GM12878 (cell line): ENCODE results near the gene HSPB8. TPM values are rescaled to one million over a fixed set of nuclear protein-coding genes. Genes with fewer than 3 reads are reported as not detected.

ENCODE experiments used
- ATAC-seq: fragments of 200-7000 bp; cut with Tn5 transposase; 3 replicates; pipeline ENCODE4 v1.9.1; 2020; ENCODE audit warnings: mild to moderate bottlenecking, moderate library complexity
- BruUV-seq: library from RNA; stranded (reverse); fragments of 400-500 nt; replicated peaks from 2 replicates; lab custom pipeline; 2021; lab: Mats Ljungman, UMichigan
- CTCF ChIA-PET: fragments of 300-600 bp; sonication (Branson Sonifier 250); formaldehyde crosslinking; extraction: SDS; loops from one replicate; lab custom pipeline; 2021; ENCODE audit warnings: inconsistent platforms; lab: Yijun Ruan, JAX
- POLR2A ChIA-PET: fragments of 350-600 bp; formaldehyde crosslinking; extraction: SDS; loops from one replicate; lab custom pipeline; 2021; ENCODE audit warnings: inconsistent platforms; lab: Charles Lee
- RAD21 ChIA-PET: fragments of 300-600 bp; sonication (Branson Sonifier 250); formaldehyde crosslinking; loops from one replicate; lab custom pipeline; 2023; ENCODE audit warnings: antibody characterized with exemption; ENCODE audit not compliant: unreplicated experiment; lab: Charles Lee
- SMC1A ChIA-PET: fragments of 300-600 bp; sonication (Branson Sonifier 250); formaldehyde crosslinking; loops from one replicate; lab custom pipeline; 2023; ENCODE audit not compliant: unreplicated experiment, uncharacterized antibody; lab: Charles Lee
- DNase-seq: peaks from one replicate; pipeline ENCODE4 v3.0.0-alpha.2; 2011; ENCODE audit warnings: low read depth, low spot score
- FAIRE-seq: peaks from 3 replicates; lab custom pipeline; 2011; peaks lifted over from hg19 to GRCh38; lab: Jason Lieb, UNC
- H2AFZ ChIP-seq: 2 replicates; pipeline ENCODE4 v1.6.0; 2011; ENCODE audit warnings: low read depth, low read length, control low read depth; ENCODE audit not compliant: control insufficient read depth
- H3K27ac ChIP-seq: 2 replicates; pipeline ENCODE4 v1.5.1; 2011; ENCODE audit warnings: control low read depth; ENCODE audit not compliant: control insufficient read depth, insufficient read depth
- H3K27me3 ChIP-seq, 2 experiments: replicated peaks in 1 of 2; 2 replicates each; pipeline versions ENCODE4 v1.6.0 to v1.6.1; 2011; ENCODE audit warnings: low read length in 1 of 2; ENCODE audit not compliant: control insufficient read depth in 2 of 2, insufficient read depth in 2 of 2
- H3K36me3 ChIP-seq, 2 experiments: 2 replicates each; pipeline ENCODE4 v1.5.1; 2011; ENCODE audit warnings: low read length in 1 of 2; ENCODE audit not compliant: control insufficient read depth in 2 of 2, insufficient read depth in 2 of 2
- H3K4me1 ChIP-seq: 2 replicates; pipeline ENCODE4 v1.6.1; 2011; ENCODE audit warnings: mild to moderate bottlenecking, low read length, moderate library complexity, mixed read lengths; ENCODE audit not compliant: control insufficient read depth, insufficient read depth
- H3K4me2 ChIP-seq: 2 replicates; pipeline ENCODE4 v1.6.0; 2011; ENCODE audit warnings: control low read depth; ENCODE audit not compliant: control insufficient read depth, insufficient read depth
- H3K4me3 ChIP-seq: fragments of 200-600 bp; sonication (generic); 2 replicates; pipeline ENCODE4 v1.5.1; 2016
- H3K79me2 ChIP-seq: 2 replicates; pipeline ENCODE4 v1.6.0; 2011; ENCODE audit warnings: low read length; ENCODE audit not compliant: control insufficient read depth, insufficient read depth
- H3K9ac ChIP-seq: 2 replicates; pipeline ENCODE4 v1.8.0; 2011; ENCODE audit warnings: low read length, control low read depth, mixed read lengths; ENCODE audit not compliant: control insufficient read depth, insufficient read depth
- H3K9me3 ChIP-seq: replicated peaks from 3 replicates; pipeline ENCODE4 v1.5.1; 2011; ENCODE audit warnings: mild to moderate bottlenecking, low read length; ENCODE audit not compliant: control insufficient read depth, insufficient read depth
- H4K20me1 ChIP-seq: 2 replicates; pipeline ENCODE4 v1.6.0; 2011; ENCODE audit not compliant: control insufficient read depth, insufficient read depth
- EED ChIP-seq: sonication (generic); IDR thresholded peaks from 2 replicates; pipeline ENCODE4 v1.6.1; 2016; ENCODE audit warnings: antibody characterized with exemption, low read depth
- EP300 ChIP-seq, 2 experiments: fragments of 150-350 bp in 1 of 2; IDR thresholded peaks; 2 replicates each; pipeline ENCODE4 v1.6.1; 2011 to 2012; ENCODE audit warnings: low read depth in 2 of 2, low read length in 2 of 2, borderline replicate concordance in 1 of 2, improper control_type of control experiment in 1 of 2, inconsistent platforms in 1 of 2; ENCODE audit not compliant: control insufficient read depth in 1 of 2
- FOS ChIP-seq: IDR thresholded peaks from 3 replicates; pipeline ENCODE4 v1.6.1; 2011; ENCODE audit warnings: borderline replicate concordance; ENCODE audit not compliant: insufficient read length; ENCODE audit errors: extremely low read depth
- FOXM1 ChIP-seq: IDR thresholded peaks from 2 replicates; pipeline ENCODE4 v1.6.1; 2012; ENCODE audit warnings: low read depth, mild to moderate bottlenecking, inconsistent platforms, low read length, moderate library complexity
- GATAD2B ChIP-seq: fragments of 450-650 bp; conservative IDR thresholded peaks from 2 replicates; pipeline ENCODE4 v1.6.1; 2017; ENCODE audit warnings: low read depth, mild to moderate bottlenecking, moderate library complexity
- MEF2A ChIP-seq: IDR thresholded peaks from 2 replicates; pipeline ENCODE4 v1.6.1; 2011; ENCODE audit warnings: low read depth, mild to moderate bottlenecking, low read length, moderate library complexity; ENCODE audit not compliant: insufficient read depth
- PML ChIP-seq: IDR thresholded peaks from 2 replicates; pipeline ENCODE4 v1.6.1; 2012; ENCODE audit warnings: low read length, inconsistent platforms
- PRDM15 ChIP-seq: fragments of 450-650 bp; formaldehyde crosslinking; IDR thresholded peaks from 2 replicates; pipeline ENCODE4 v1.4.0; 2020; ENCODE audit warnings: mild to moderate bottlenecking, moderate library complexity
- RFX5 ChIP-seq: IDR thresholded peaks from 2 replicates; pipeline ENCODE4 v1.6.1; 2011; ENCODE audit warnings: low read depth, low read length, improper control_type of control experiment
- SMAD5 ChIP-seq: IDR thresholded peaks from 2 replicates; pipeline ENCODE4 v1.6.1; 2016; ENCODE audit warnings: antibody characterized with exemption, low read depth
- SMC3 ChIP-seq: IDR thresholded peaks from 2 replicates; pipeline ENCODE4 v1.6.1; 2011; ENCODE audit warnings: low read length, improper control_type of control experiment, borderline replicate concordance
- ZNF687 ChIP-seq: fragments of 450-650 bp; IDR thresholded peaks from 2 replicates; pipeline ENCODE4 v1.6.1; 2017; ENCODE audit warnings: mild to moderate bottlenecking, moderate library complexity
- WGBS: methylation state at CpG from one replicate; pipeline ENCODE4 v1.1.6; 2016; ENCODE audit warnings: low lambda C conversion rate; ENCODE audit not compliant: insufficient replicate concordance, insufficient coverage; ENCODE audit errors: missing lambda C conversion rate; 5-methylcytosine and 5-hydroxymethylcytosine counted together
- in situ Hi-C: fragments of 300-500 bp; cut with MboI; formaldehyde crosslinking; loops from 9 replicates; pipeline ENCODE4 v1.14.3; 2018; ENCODE audit warnings: mixed read lengths
- intact Hi-C: fragments of 100-400 bp; cut with micrococcal nuclease; formaldehyde crosslinking; loops from one replicate; pipeline ENCODE4 v1.14.2; 2022; ENCODE audit not compliant: unreplicated experiment
- polyA plus RNA-seq, 11 experiments: library from polyadenylated mRNA; depleted of rRNA in 4 of 11; unstranded in 6 of 11; stranded (reverse) in 5 of 11; fragments of >200 nt; fragmentation: Nextera tagmentation in 4 of 11; fragmentation: Illumina TruSeq in 1 of 11; extraction: Ambion mirVana in 4 of 11; extraction: Trizol in 1 of 11; gene quantifications; 1 replicate in 1 of 11; 2 replicates in 10 of 11; pipeline versions ENCODE4 v1.2.1 to v1.2.3, GENCODE V29; 2011 to 2016; ENCODE audit warnings: inconsistent platforms in 2 of 11, missing spikeins in 2 of 11, low read depth in 1 of 11
- total RNA-seq, 4 experiments: library from RNA; depleted of rRNA in 3 of 4; stranded (reverse); fragments of >200 nt in 3 of 4; fragmentation: Illumina TruSeq in 1 of 4; extraction: Trizol in 1 of 4; gene quantifications; 2 replicates each; pipeline versions ENCODE4 v1.2.1 to v1.2.3, GENCODE V29; 2013 to 2021

HSPB8 gene
- total and polyA plus RNA-seq, 10 of the 15 experiments (the other 5 are each of a cell fraction or from before 2014, with no cell fraction given): 0.10 TPM; not detected in 9

- BruUV-seq: no TSS peak
- H2AFZ ChIP-seq: no peak overlapping the region
- no peaks in the 10 kb centered on the region for H3K4me1 ChIP-seq
- ATAC-seq: no peak
- in situ Hi-C loops: no loop called here
- H3K4me2 ChIP-seq: no peak overlapping the region
- H3K36me3 ChIP-seq: no peaks in the 10 kb centered on the region
- H3K9me3 ChIP-seq: no peaks in the 10 kb centered on the region
- H4K20me1 ChIP-seq: no peaks in the 10 kb centered on the region
- H3K4me3 ChIP-seq: no peak overlapping the region
- no peak for FAIRE-seq
- POLR2A ChIA-PET: no interaction called here
- no peaks in the 10 kb centered on the region for H3K79me2 ChIP-seq
- intact Hi-C loops: no loop called here
- no peak overlapping the region for H3K9ac ChIP-seq
- RAD21 ChIA-PET: no interaction called here
- SMC1A ChIA-PET: no interaction called here
- CTCF ChIA-PET: no interaction called here
- no peaks in the 10 kb centered on the region; a peak in 1 of 4 replicates for H3K27me3 ChIP-seq
- H3K27ac ChIP-seq: no peak overlapping the region
- WGBS: 5% methylated on average over 2 of the region's 2 CpGs
- TF ChIP-seq EP300 (IDR thresholded peaks at IDR 0.05; ENCODE audit: borderline replicate concordance in 1 of 2, control insufficient read depth in 1 of 2, low read depth in 2 of 2, low read length in 2 of 2): no peak
- no peak for TF ChIP-seq RFX5
- no peak for TF ChIP-seq GATAD2B
- TF ChIP-seq MEF2A: no peak
- no peak for TF ChIP-seq FOS
- TF ChIP-seq ZNF687: no peak
- no peak for TF ChIP-seq SMAD5
- no peak for TF ChIP-seq PML
- TF ChIP-seq EED: no peak
- no peak for TF ChIP-seq PRDM15 (CRISPR knock-in tag)
- TF ChIP-seq FOXM1: no peak
- TF ChIP-seq SMC3: no peak
- no peak for DNase-seq
These were observed 18.9 kb upstream of the HSPB8 start for GRCh38 chr12:119159844-119160243.
